NCI-H2081 (cell line): Measurements from ENCODE around the gene ATP6V0E1.
"Not testable (repeated sequence)": the region's sequence is repeated elsewhere in the genome, so short reads cannot be mapped to it uniquely, and the experiment has no call there.

Experiments used
- DNase-seq, 2 experiments: peaks; one replicate each; lab custom pipeline; 2025; lab: John Stamatoyannopoulos, UW

The ATP6V0E1 gene

DNA sequence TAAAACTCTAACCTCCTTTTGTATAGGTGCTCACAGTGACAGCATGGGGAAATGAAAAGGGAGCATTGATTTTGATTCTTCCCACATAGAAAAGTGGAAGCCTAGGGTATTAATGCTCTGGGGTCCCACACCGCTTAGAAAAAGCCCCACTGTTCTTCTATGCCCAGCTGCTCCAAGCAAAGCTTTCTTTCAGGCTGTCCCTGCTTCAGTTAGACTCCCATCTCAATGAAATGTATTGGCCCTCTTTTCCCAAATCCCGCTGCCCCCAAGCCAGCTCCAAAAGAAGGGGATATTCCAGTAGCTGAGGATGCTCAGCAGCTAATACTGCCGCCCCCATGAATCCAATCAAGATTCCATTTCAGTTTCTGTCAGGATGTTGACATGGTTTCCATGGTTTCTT lies 55.6 kb downstream of the ATP6V0E1 start:
- DNase-seq, result no peak

DNA sequence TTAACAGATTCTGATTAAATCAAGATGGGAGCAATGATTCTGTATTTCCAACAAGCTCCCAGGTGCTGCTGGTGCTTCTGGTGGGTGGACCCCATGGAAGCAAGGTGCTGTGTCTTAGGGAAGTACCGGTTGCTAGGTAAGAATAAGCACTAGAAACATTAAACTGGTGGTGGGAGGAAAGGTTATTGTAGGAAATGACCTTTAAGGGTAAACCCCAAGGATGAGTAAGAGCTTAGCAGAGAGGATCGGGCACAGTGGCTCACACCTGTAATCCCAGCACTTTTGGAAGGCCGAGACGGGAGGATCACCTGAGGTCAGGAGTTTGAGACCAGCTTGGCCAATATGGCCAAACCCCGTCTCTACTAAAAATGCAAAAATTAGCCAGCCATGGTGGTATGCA lies 56.4 kb downstream of the ATP6V0E1 start:
- DNase-seq, result no peak

DNA sequence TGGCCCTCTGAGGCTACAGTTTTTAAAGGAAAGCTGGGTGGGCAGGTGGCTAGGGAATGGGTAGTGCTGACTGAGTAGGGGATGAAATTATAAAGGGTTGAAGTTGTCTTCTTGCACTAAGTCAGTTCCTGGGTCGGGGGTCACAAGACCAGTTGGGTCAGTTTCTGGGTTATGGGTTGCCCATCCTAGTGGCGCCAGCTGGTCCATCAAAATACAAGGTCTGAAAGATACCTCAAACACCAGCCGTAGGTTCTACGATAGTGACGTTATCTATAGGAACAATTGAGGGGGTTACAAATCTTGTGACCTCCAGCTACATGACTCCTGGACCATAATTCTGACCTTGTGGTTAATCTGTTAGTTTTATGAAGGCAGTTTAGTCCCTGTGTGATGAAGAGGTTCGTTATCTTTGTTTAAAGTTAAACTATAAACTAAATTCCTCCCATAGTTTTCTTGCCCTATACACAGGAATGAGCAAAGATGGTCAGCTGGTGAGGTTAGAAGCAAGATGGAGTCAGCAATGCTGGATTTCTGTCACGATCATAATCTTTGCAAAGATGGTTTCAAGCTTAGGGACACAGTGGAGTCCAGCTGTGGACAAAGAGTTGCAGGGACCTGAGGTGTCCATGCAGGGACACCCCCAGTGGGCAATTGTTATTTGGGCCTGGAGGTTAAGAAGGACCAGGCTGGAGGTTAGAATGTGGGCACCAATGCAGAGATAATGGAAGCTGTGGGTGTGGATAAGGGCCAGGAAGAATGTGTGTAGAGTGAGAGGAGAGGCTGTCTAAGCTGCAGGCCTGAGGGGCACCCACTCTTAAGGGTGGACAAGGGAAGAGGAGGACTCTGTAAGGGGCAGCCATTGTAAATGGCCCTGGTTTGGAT lies 58.6 kb downstream of the ATP6V0E1 start:
- no peak for DNase-seq

DNA sequence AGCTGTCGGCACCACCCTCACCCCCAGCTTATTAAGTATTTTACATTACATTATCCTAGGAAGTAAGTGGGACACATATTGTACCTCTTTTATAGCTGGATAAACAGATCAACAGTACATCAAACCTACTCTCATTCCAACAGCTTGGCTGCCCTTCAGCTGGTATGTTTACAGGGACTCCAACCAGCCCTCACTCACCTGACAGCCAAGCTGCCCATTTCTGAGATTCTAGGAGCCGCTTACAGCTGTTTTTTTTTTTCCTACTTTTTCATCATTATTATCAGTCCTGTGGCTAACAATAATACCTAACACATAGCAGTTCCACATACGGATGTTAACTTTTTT lies 59.2 kb downstream of the ATP6V0E1 start:
- DNase-seq, result no peak

DNA sequence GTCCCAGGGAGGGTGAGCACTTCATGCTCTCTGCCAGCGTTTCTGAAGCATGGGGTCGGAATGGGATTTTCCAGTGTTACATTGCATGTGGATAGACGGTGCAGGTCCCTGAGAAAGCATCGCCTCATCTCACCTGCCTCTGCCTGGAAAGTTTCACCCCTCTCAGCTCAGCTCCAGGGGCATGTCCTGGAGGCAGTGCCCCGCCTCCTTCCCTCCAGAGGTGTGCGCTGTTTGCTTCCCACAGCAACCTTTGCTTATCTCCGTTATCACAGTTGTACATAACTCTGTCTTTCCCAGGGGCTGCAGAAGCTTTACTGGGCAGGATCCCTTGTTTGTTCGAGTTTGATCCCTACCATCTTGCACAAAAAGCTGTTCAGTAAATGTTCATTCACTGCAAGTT lies 61.9 kb downstream of the ATP6V0E1 start:
- DNase-seq, result no peak

DNA sequence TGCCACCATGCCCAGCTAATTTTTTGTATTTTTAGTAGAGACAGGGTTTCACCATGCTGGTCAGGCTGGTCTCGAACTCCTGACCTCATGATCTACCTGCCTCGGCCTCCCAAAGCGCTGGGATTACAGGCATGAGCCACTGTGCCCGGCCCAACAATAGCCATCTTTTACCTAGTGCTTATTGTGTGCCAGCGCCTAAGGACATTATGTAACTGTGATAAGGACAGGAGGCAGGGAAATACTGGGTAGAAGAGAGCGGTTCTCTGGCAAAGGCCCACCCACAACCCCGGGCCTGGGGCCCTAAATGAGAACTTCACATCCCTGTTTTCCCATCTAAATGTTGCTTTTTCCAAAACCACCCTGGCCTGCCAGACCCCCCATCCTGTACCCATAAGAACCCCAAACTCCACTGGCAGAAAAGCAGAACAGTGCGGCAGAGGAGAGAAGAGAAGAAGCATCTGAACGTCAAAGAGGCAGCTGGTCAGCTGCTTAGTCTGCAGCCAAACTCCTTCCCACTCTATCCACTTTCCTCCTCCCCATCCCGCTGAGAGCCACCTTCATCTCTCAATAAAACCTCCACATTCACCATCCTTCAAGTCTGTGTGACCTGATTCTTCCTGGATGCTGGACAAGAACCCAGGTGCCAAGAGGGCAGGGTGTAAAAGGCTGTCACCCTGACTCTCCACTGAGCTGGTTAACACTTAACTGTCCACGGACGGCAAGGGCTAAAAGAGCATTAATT lies 63.7 kb downstream of the ATP6V0E1 start:
- not testable (repeated sequence) for DNase-seq

DNA sequence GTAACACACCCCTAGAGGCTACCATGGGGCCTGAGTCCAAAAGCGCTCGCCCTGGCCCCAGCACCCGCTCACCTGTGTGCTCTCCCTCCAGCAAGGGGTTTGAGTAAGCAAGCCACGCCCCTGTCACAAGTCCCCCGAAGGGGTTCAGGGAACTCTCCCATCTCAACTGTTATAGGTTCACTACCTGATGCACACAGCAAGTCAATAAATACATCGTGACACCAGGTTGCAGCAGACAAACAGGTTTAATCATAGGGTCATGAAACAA lies 64.2 kb downstream of the ATP6V0E1 start:
- DNase-seq, result no peak

DNA sequence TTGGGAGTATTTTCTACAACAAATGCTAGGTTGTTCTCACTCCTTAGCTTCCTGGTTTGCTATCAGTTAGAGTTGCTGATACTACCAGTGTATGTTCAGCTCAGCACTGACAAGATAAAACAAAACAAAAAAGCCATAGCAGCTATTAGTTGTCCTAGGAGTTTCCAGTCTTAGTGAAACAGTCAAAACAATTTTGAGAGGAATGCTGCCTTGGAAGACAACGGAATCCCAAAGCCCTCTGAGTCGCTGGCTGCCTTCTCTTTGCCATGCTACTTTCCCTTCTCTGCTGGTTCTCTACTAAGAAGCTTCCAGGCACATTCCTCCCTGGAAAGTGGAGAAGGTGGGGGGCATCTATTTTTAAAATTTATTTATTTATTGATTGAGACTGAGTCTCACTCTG lies 67.2 kb downstream of the ATP6V0E1 start:
- no peak for DNase-seq

DNA sequence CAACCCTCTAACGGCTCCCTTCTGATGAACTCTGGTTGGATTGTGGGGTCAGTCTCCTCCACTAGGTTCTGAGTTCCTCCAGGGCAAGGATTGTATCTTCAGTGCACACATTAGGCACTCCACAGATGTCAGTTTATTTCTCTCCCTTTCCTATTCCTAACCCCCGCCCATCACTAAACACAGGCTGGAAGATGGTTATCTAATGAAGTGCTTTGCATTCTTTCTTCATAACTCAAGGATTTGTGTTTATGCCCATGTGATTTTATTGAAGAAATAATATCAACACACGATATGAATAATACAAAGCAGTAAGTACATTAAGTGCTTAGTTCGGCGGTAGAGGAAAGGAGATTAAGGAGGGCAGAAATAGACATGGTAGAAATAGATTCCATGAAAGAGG lies 68.2 kb downstream of the ATP6V0E1 start:
- no peak for DNase-seq

DNA sequence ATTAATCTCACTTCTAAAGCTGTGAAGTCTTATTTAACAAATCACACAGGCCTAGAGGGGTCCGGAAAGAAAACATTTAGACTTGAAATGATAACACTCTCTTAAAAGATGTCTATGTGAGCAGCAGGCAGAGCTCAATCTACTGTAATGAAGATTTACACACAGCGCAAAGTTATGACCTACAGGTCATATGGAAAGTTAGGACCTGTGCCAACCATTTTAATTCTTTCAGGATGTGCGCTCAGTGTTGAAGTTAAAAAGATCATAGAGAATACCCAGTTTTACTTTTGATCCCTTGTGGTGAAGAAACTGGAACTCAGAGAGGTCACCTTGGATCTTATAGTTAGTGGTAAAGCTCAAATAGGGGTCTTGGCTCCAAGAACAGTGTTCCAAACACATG lies 69.5 kb downstream of the ATP6V0E1 start:
- DNase-seq, result no peak

DNA sequence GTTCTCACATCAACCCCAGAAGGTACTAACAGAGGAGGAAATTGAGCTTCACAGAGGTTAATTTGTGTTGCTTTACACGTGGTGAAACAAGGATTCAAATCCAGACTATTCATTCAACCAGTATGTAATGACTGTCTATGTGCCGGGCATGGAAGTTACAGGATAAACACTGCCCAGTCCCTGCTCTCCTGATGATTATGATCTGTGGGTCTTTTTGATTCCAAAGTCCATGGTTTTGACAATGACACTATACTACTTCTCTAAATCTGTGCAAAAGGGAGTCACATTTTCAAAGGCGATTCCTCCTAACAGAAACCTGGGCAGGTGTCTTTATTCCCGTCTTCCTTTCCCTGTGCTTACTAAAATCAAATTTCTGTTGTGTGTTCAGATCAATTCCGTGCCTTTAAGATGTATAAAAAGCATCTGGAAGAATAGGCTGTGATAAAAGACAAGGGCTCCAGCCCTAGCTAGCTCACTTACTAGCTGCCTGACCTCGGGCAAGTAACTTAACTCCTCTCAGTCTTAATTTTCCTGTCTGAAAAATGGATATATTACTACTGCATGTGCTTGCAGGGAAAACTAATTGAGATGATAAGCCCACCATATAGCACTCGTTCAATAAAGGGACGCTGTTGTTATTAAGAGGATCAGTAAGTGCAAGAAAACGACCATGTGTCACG lies 71.6 kb downstream of the ATP6V0E1 start:
- no peak for DNase-seq

DNA sequence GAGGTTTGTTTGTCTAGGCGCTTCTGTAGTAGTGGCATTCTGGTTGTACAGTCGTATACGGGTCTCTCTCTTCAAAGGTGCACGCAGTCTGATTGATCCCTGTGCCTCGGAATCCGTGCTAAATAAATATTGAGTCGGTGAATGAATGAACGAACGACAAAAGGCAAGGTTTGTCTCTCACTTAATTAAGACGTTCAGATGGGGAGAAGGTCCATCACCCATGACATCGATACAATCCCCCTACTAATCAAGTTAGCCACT lies 72.1 kb downstream of the ATP6V0E1 start:
- DNase-seq, result no peak

DNA sequence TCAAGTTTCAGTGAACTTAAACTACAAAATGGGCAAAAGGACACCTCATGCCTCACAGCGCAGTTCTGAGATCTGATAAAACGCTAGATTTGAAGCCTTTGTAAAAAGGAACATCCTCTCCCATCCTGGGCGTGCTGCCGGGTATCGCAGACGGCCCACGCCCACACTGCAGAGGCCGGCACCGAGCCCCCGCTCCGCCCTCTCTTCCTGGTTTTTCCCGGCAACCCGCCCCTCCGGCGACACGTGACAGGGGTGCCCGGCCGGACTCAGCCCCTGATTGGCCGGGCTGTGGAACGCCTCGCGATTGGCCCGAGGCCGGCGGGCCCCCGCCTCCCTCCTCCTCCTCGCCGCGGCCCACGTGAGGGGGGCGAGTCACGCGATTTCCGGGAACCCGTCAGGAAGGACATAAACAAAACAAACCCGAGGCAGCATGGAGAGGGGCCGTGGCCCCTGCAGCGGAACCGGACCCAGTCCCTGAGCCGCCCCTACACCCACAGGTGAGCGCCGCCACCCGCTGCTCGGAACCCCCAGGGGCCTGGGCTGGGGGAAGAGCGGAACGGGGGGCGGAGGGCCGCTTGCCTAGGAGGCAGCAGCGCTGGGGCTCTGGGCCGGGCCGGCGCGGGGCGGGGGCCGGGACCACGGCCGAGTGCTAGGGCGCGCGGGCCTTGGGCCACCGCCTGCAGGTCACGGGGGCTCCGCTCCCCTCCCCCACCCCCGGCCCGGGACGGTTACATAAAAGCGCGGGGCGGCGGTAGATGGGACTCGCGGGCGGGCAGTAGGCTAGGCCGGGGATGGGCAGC lies 72.6 kb downstream of the ATP6V0E1 start, which contains the start of gene CREBRF:
TSS of gene CREBRF (plus strand) at position 370 of the 800 bp plus-strand sequence. CDS start 24,424 bp downstream, outside the sequence.
- DNase-seq, result peak; percentile 92 to 94

DNA sequence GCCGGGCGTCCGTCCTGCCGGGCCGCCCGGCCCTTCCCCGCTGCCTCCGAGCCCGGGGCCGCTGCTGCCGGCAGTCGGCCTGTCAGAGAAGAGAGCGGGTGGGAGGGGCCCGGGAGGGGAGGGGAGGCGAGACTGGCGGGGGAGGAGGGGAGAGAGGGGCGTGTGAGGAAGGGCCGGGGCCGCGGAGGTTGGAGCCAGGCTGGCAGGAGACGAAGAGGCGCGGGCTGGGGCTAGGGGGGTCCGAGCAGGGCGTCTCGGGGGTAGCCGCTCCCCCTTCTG lies 73.2 kb downstream of the ATP6V0E1 start:
- DNase-seq, result peak in 1 of 2 experiments; percentile 61

DNA sequence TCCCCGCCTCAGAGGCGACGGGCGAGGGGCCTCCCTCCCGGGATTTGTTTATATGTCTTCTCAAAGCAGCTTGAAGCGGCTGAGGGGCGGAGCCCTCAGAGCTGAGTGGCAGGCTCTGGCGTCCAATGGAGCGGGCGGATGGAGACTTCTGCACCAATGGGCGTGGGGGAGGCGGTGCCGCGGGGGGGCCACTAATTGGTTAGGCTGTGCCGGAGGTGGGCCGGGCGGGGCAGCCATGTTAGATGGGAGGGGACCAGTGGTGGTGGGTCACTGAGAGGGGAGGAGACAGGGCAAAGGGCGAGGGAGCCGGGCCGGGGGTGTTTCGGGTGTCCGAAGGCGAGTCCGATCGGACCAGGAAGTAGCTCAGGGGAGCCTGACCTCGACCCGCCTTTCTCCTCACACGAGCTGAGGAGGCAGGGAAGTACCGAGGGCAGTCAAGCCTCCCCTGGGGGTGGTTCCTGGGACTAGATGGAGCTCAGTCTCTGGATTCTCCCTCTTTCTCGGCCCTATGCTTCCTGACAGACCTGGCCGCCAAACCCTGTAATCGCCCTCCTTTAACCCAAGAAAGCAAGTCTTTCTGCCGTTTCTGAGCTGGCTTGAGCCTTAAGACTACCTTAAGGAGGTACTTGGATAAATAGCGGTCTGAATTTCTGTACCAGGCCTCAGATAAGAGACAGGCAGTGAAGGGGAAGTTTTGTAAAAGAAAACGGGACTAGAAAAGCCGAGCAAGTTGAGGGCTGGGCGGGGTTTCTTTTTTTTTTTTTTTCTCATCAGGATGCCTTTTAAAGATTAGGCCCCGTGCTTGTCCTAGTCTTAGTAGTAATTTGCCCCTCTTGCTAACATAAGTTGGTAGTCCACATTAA lies 73.7 kb downstream of the ATP6V0E1 start:
- peak; percentile 94 to 98 for DNase-seq

DNA sequence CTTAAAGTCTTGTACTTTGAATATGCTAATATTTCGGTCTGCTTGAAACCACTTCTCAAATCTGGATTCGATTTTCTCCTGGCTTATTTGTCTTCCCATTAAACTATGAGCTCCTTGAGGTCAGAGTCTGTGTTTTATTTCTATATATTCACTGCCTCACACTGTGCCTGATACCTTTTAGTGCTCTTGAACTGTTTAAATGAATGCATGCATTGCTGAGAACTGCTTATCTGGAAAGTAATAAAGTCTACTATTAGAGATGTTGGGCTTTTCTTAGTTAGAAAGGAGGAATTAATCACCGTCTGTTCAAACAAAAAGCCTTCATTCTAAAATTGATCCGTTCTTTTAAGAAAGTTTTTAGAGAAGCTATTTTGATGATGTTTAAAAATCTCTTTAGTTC lies 78.6 kb downstream of the ATP6V0E1 start:
- DNase-seq, result no peak

DNA sequence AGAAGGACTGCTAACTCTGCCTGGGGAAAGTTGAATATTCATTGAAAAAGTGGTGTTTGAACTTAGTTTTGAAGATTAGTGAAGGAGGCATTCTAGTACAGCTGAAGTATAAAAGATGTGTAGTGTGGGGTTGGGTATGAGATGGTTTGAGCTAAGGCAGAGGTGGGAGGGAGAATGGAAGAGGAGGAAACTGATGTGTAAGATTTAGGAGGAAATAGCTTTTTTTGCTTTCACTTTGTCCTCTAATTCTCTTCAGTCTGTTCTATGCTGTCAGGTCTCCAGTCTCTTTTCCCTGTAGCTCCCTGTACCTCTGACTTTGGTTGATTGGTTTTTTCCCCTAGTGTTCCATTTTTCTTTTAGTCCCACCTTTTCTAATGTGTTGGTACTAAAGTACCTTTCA lies 81.6 kb downstream of the ATP6V0E1 start:
- no peak for DNase-seq

DNA sequence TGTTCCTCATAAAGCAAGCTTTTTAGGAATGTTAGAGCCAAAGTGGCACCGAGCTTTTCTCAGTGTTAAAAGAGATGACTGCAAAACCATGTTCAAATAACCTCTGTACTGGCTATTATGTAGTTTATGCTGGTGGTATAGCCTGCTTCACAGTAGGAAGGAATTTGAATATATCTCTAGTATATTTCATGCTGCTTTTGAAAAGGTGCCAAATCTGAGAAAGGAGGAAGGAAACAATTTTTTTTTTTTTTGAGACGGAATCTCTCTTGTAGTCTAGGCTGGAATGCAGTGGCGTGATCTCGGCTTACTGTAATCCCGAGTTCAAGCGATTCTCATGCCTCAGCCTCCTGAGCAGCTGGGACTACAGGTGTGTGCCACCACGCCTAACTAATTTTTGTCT lies 86.1 kb downstream of the ATP6V0E1 start:
- no peak for DNase-seq

DNA sequence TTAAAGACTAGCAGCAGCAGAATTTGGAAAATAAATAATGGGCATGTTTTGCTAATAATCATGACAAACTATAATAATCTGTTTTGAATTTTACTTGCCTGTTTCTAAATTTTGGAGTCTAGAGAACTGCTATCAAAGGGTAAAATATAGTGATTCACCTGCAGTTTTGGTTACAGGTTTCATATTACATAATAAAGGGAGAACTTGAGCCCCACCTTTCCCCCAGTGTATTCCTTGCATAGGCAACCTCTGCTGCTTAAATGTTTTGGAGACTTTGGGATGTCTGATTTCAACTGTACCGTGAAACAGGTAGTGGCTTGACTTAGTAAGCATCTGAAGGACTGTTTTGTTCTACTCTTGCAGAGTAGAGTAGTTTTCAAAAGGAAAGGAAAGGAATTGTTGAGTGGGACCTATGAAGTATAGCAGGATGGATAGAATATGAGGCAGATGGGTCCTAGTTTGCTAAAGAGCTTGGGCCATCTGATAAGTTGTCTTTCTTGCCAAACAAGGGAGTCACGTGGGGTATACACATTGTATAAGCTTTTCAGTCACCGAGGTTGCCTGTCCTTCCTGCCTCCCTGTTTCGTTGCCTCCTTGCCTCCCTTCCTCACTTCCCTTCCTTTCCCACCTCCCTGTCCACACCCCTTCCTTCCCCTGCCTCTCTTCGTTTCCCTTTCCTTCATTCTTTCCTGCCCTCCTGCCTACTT lies 91.7 kb downstream of the ATP6V0E1 start:
- no peak for DNase-seq

DNA sequence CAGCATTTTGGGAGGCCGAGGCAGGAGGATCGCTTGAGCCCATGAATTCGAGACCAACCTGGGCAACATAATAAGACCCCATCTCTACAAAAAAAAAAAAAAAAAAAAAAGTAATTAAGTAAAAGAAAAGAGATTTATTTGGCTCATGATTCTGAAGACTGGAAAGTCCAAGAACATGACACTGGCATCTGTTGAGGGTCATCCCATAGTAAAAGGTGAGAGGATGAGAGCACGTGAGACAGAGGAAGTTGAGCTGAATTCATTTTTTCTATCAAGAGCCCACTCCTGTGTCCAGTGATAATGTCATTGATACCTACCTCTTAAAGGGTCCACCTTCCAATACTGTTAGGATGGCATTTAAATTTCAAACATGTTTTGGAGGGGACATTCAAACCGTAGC lies 92.4 kb downstream of the ATP6V0E1 start:
- no peak for DNase-seq

DNA sequence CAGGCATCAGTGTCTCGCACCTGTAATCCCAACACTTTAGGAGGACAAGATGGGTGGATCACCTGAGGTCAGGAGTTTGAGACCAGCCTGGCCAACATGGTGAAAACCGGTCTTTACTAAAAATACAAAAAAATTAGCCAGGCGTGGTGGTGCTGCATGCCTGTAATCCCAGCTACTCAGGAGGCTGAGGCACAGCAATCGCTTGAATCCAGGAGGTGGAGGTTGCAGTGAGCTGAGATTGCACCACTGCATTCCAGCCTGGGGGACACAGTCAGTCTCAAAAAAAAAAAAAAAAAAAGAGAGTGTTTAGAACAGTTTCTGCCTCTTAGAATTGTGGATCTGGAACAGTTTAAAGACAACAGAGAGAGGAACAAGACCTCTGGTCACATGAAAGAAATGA lies 92.9 kb downstream of the ATP6V0E1 start:
- DNase-seq, result not testable (repeated sequence)
